SK-N-SH (cell line): Measurements from ENCODE around the gene GSG1L. TPM values are rescaled to one million over a fixed set of nuclear protein-coding genes. Genes with fewer than 3 reads are reported as not detected.

ENCODE experiments used
- CTCF ChIA-PET: fragments of 300-600, 350-600 bp; formaldehyde crosslinking; extraction: SDS; loops from one replicate; lab custom pipeline; 2021; lab: Yijun Ruan, JAX
- POLR2A ChIA-PET: fragments of 350-600 bp; sonication (Branson Sonifier 250); formaldehyde crosslinking; extraction: SDS; loops from one replicate; lab custom pipeline; 2020; ENCODE audit warnings: antibody characterized with exemption, inconsistent platforms; lab: Yijun Ruan, JAX
- DNase-seq: peaks from one replicate; pipeline ENCODE4 v3.0.0; 2012
- H2AFZ ChIP-seq: fragments of 200-600 bp; sonication (generic); 2 replicates; pipeline ENCODE4 v1.8.1; 2016; ENCODE audit warnings: antibody characterized with exemption, mild to moderate bottlenecking, low read depth
- H3F3A ChIP-seq: fragments of 200-600 bp; sonication (generic); replicated peaks from 2 replicates; pipeline ENCODE3; 2016; ENCODE audit warnings: antibody characterized with exemption, mild to moderate bottlenecking; ENCODE audit not compliant: insufficient read depth
- H3K27ac ChIP-seq, 2 experiments: fragments of 200-500 bp in 1 of 2; fragments of 200-600 bp in 1 of 2; sonication (Bioruptor generic) in 1 of 2; sonication (generic), shearing (Covaris generic) in 1 of 2; 2 replicates each; pipeline versions ENCODE4 v1.5.1 to v1.6.1; 2014 to 2016; ENCODE audit warnings: low read depth in 2 of 2, inconsistent platforms in 1 of 2, low read length in 1 of 2, mild to moderate bottlenecking in 1 of 2, mixed read lengths in 1 of 2
- H3K27me3 ChIP-seq: fragments of 200-600 bp; sonication (generic), shearing (Covaris generic); 2 replicates; pipeline ENCODE4 v1.6.1; 2016; ENCODE audit warnings: mixed run types; ENCODE audit not compliant: insufficient read depth
- H3K36me3 ChIP-seq, 2 experiments: fragments of 200-500 bp in 1 of 2; fragments of 200-600 bp in 1 of 2; sonication (Bioruptor generic) in 1 of 2; sonication (generic) in 1 of 2; replicated peaks in 1 of 2; 2 replicates each; pipeline versions ENCODE3 to v1.5.1; 2014 to 2016; ENCODE audit warnings: low read length in 1 of 2, mild to moderate bottlenecking in 1 of 2; ENCODE audit not compliant: insufficient read depth in 2 of 2, control insufficient read depth in 1 of 2
- H3K4me1 ChIP-seq, 2 experiments: fragments of 200-500 bp in 1 of 2; fragments of 200-600 bp in 1 of 2; sonication (Bioruptor generic) in 1 of 2; sonication (generic), shearing (Covaris generic) in 1 of 2; 2 replicates each; pipeline versions ENCODE4 v1.5.1 to v1.6.1; 2014 to 2016; ENCODE audit warnings: low read depth in 1 of 2, low read length in 1 of 2, mixed run types in 1 of 2; ENCODE audit not compliant: insufficient read depth in 2 of 2, control insufficient read depth in 1 of 2
- H3K4me2 ChIP-seq: fragments of 200-600 bp; sonication (generic), shearing (Covaris generic); 2 replicates; pipeline ENCODE4 v1.6.1; 2017; ENCODE audit warnings: mixed run types
- H3K4me3 ChIP-seq, 2 experiments: fragments of 200-500 bp in 1 of 2; fragments of 200-600 bp in 1 of 2; sonication (Bioruptor generic) in 1 of 2; sonication (generic), shearing (Covaris generic) in 1 of 2; 2 replicates each; pipeline versions ENCODE4 v1.5.1 to v1.8.1; 2014 to 2016; ENCODE audit warnings: low read depth in 2 of 2, inconsistent platforms in 1 of 2, low read length in 1 of 2, mild to moderate bottlenecking in 1 of 2, mixed read lengths in 1 of 2, moderate library complexity in 1 of 2
- H3K79me2 ChIP-seq: fragments of 200-600 bp; sonication (generic); 2 replicates; pipeline ENCODE4 v1.8.1; 2017; ENCODE audit warnings: mild to moderate bottlenecking; ENCODE audit not compliant: insufficient read depth
- H3K9ac ChIP-seq: fragments of 200-600 bp; sonication (generic); 2 replicates; pipeline ENCODE4 v1.6.1; 2017; ENCODE audit warnings: mixed run types
- H3K9me2 ChIP-seq: fragments of 200-600 bp; sonication (generic); 2 replicates; pipeline ENCODE4 v1.6.1; 2017; ENCODE audit warnings: mixed run types
- H3K9me3 ChIP-seq: fragments of 200-600 bp; sonication (generic); 2 replicates; pipeline ENCODE4 v1.6.1; 2017; ENCODE audit warnings: mixed run types, mild to moderate bottlenecking, moderate library complexity
- H4K20me1 ChIP-seq: fragments of 200-600 bp; sonication (generic); 2 replicates; pipeline ENCODE4 v1.6.1; 2017; ENCODE audit warnings: mild to moderate bottlenecking, mixed run types; ENCODE audit not compliant: insufficient read depth
- CHD2 ChIP-seq: fragments of 150-350 bp; IDR thresholded peaks from 2 replicates; pipeline ENCODE4 v1.6.1; 2018; ENCODE audit warnings: low read length; ENCODE audit not compliant: partially characterized antibody
- ELF1 ChIP-seq: IDR thresholded peaks from 2 replicates; pipeline ENCODE4 v1.4.0; 2012
- EP300 ChIP-seq, 2 experiments: IDR thresholded peaks; 2 replicates each; pipeline versions ENCODE4 v1.4.0 to v1.6.1; 2012; ENCODE audit warnings: borderline replicate concordance in 1 of 2, low read depth in 1 of 2, low read length in 1 of 2
- EZH2phosphoT487 ChIP-seq: fragments of 200-600 bp; sonication (generic); IDR thresholded peaks from 2 replicates; pipeline ENCODE4 v1.6.1; 2017; ENCODE audit warnings: low read depth, mixed run types, mild to moderate bottlenecking, antibody characterized with exemption, moderate library complexity, borderline replicate concordance
- IRF3 ChIP-seq: fragments of 150-350 bp; IDR thresholded peaks from 2 replicates; pipeline ENCODE4 v1.6.1; 2016; ENCODE audit warnings: mild to moderate bottlenecking, low read depth, low read length
- MXI1 ChIP-seq: IDR thresholded peaks from 2 replicates; pipeline ENCODE4 v1.6.1; 2012; ENCODE audit warnings: mild to moderate bottlenecking, low read depth, low read length, improper control_type of control experiment
- NRF1 ChIP-seq: IDR thresholded peaks from 2 replicates; pipeline ENCODE4 v1.6.1; 2012; ENCODE audit warnings: low read depth, mild to moderate bottlenecking, low read length
- PBX3 ChIP-seq: IDR thresholded peaks from 2 replicates; pipeline ENCODE4; 2012
- REST ChIP-seq: IDR thresholded peaks from 2 replicates; pipeline ENCODE4 v1.6.1; 2012; ENCODE audit warnings: mild to moderate bottlenecking, low read depth, low read length, moderate library complexity
- SIN3A ChIP-seq: IDR thresholded peaks from 2 replicates; pipeline ENCODE4 v1.6.1; 2012; ENCODE audit warnings: low read depth, mild to moderate bottlenecking, low read length, moderate library complexity, borderline replicate concordance
- SMC3 ChIP-seq: IDR thresholded peaks from 2 replicates; pipeline ENCODE4 v1.6.1; 2012; ENCODE audit warnings: low read depth, low read length, improper control_type of control experiment
- TAF1 ChIP-seq: IDR thresholded peaks from 2 replicates; pipeline ENCODE4 v1.6.1; 2012; ENCODE audit warnings: low read depth, mild to moderate bottlenecking, low read length, moderate library complexity, borderline replicate concordance
- USF1 ChIP-seq: IDR thresholded peaks from 2 replicates; pipeline ENCODE4 v1.4.0; 2012; ENCODE audit warnings: low read depth, borderline replicate concordance
- YY1 ChIP-seq: IDR thresholded peaks from 2 replicates; pipeline ENCODE4 v1.4.0; 2012; ENCODE audit warnings: low read depth, mild to moderate bottlenecking
- ZBTB33 ChIP-seq: IDR thresholded peaks from 2 replicates; pipeline ENCODE4 v1.4.0; 2012; ENCODE audit warnings: low read depth, borderline replicate concordance
- WGBS: methylation state at CpG from one replicate; pipeline ENCODE4 v1.1.6; 2017; ENCODE audit warnings: low lambda C conversion rate; 5-methylcytosine and 5-hydroxymethylcytosine counted together
- polyA plus RNA-seq, 3 experiments: library from polyadenylated mRNA; depleted of rRNA; stranded (reverse); fragments of >200 nt; gene quantifications; 2 replicates each; pipeline ENCODE4 v1.2.3, GENCODE V29; 2012

The GSG1L gene
- polyA plus RNA-seq, 1 of the 3 experiments (the other 2 are of a cell fraction), result not detected

GRCh38 chr16:28105954-28106353 is 42.4 kb upstream of the GSG1L start:
- Histone ChIP-seq H3K27me3 (no peaks in the 10 kb centered on the region), H3K9me2 (no peaks in the 10 kb centered on the region), H3F3A (no peaks in the 10 kb centered on the region), H3K4me1 (peaks cover 0 to 13% of the 10 kb centered on the region in 2 experiments; a peak in 1 of 4 replicates), H3K4me3 (no peak overlapping the region), H3K9ac (no peak overlapping the region), H3K9me3 (no peaks in the 10 kb centered on the region), H2AFZ (no peak overlapping the region), H4K20me1 (no peaks in the 10 kb centered on the region)
- 95% methylated on average over 7 of the region's 7 CpGs for WGBS
- DNase-seq, result no peak
- POLR2A ChIA-PET, result no interaction called here
- CTCF ChIA-PET, result no interaction called here
- TF ChIP-seq SMC3, result no peak
- TF ChIP-seq ELF1, result no peak
- no peak for TF ChIP-seq IRF3
- TF ChIP-seq PBX3, result no peak
- TF ChIP-seq, all 33 proteins: peak for 0
- Histone ChIP-seq H3K36me3 (peaks cover 54 to 92% of the 10 kb centered on the region in 2 experiments), H3K79me2 (peaks cover 5% of the 10 kb centered on the region), H3K4me2 (no peak overlapping the region), H3K27ac (no peak overlapping the region)

GRCh38 chr16:28105297-28105696 is 41.8 kb upstream of the GSG1L start:
- Histone ChIP-seq H2AFZ (no peak overlapping the region), H3F3A (no peaks in the 10 kb centered on the region), H3K9me2 (no peaks in the 10 kb centered on the region), H3K27me3 (no peaks in the 10 kb centered on the region), H3K9me3 (no peaks in the 10 kb centered on the region)
- POLR2A ChIA-PET, result no interaction called here
- TF ChIP-seq EP300 (IDR thresholded peaks at IDR 0.05; ENCODE audit: borderline replicate concordance in 1 of 2, low read depth in 1 of 2, low read length in 1 of 2) (no peak), EZH2phosphoT487 (no peak), SIN3A (no peak), YY1 (no peak), REST (no peak), USF1 (no peak), ELF1 (no peak), NRF1 (no peak), TAF1 (no peak), SMC3 (no peak), MXI1 (no peak), CHD2 (no peak), ZBTB33 (no peak)
- TF ChIP-seq, all 33 proteins: peak for 0
- Histone ChIP-seq H3K27ac (no peak overlapping the region), H4K20me1 (no peaks in the 10 kb centered on the region), H3K9ac (no peak overlapping the region), H3K36me3 (peaks cover 49 to 94% of the 10 kb centered on the region in 2 experiments), H3K4me3 (no peak overlapping the region), H3K4me2 (no peak overlapping the region), H3K4me1 (peaks cover 0 to 13% of the 10 kb centered on the region in 2 experiments; a peak in 1 of 4 replicates), H3K79me2 (peaks cover 5% of the 10 kb centered on the region; the same call in 1 of the 2 replicates)
- WGBS, result 85% methylated on average over 3 of the region's 3 CpGs
- CTCF ChIA-PET, result interaction anchor here (0.8 kb wide), 1 partner anchor 465 kb away, joined by 3 read pairs; no protein-coding TSS in a partner anchor
- no peak for DNase-seq
